Effector memory CD8-positive, alpha-beta T cell (primary cell): Measurements from ENCODE around the gene TMEM145.
A peak's percentile ranks its signal among the peaks of the same experiment; 100 is the strongest.

Experiments
- ATAC-seq: fragments of 150-1000 bp; cut with Tn5 transposase; replicated peaks from 2 replicates; pipeline ENCODE4 v1.10.0; 2021; ENCODE audit warnings: mild to moderate bottlenecking, moderate library complexity
- DNase-seq, 3 experiments: peaks; one replicate each; pipeline ENCODE4 v3.0.0; 2021
- H3K27ac Mint-ChIP-seq, 2 donors: one replicate each; pipeline ENCODE4 v1.8.0; 2022; ENCODE audit warnings: mild to moderate bottlenecking in 2 of 2, mixed read lengths in 2 of 2, moderate library complexity in 2 of 2
- H3K27me3 Mint-ChIP-seq, 2 donors: one replicate each; pipeline ENCODE4 v1.8.0; 2022; ENCODE audit warnings: mixed read lengths in 2 of 2
- H3K36me3 Mint-ChIP-seq: one replicate; pipeline ENCODE4 v1.8.0; 2022; ENCODE audit warnings: mild to moderate bottlenecking, moderate library complexity, mixed read lengths; ENCODE audit not compliant: insufficient read depth
- H3K4me1 Mint-ChIP-seq, 2 donors: one replicate each; pipeline ENCODE4 v1.8.0; 2022; ENCODE audit warnings: low read depth in 2 of 2, mixed read lengths in 2 of 2
- H3K4me3 Mint-ChIP-seq, 2 donors: one replicate each; pipeline ENCODE4 v1.8.0; 2022; ENCODE audit warnings: mild to moderate bottlenecking in 2 of 2, mixed read lengths in 2 of 2, moderate library complexity in 2 of 2
- H3K9me3 Mint-ChIP-seq, 2 donors: one replicate each; pipeline ENCODE4 v1.8.0; 2022; ENCODE audit warnings: mixed read lengths in 2 of 2

Gene TMEM145

GRCh38 chr19:42297039-42297438, 16.1 kb upstream of the TMEM145 start:
- DNase-seq, result no peak

DNA sequence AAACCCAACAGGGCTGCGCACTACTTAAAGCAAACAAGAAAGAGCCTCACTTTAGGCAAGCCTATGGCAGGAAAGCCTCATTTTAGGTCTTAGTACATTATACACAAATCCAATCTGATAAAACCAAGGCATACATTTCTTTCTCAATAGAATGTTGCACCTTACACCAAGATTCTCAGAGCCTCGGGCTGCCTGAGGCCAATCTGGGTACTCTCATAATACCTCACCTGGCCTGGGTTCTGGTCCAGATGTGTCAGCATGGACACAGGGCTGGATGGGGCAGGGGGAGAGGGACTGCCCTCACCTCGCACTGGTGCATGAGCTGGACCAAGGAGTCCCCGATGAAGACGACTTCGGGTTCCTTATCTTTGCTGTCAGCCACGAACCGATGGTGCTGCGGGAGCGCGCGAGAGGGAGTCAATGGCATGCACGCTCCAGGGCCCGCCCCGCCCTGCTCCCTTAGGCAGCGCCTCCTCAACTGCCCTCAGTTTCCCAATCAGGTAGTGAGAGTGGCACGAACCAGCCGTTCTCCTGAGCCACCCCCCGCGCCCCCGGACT, 11.4 kb upstream of the TMEM145 start, which contains the start of gene PRR19:
Gene PRR19, plus strand, starts transcription at position 487 of the 558 bp plus-strand sequence. CDS start 7,453 bp downstream, outside the sequence.
- H3K27me3 Mint-ChIP-seq, result no peaks in the 10 kb centered on the region
- H3K4me3 Mint-ChIP-seq, result peak within 1 kb of the TSS; percentile 90 to 92
- no peaks in the 10 kb centered on the region for H3K9me3 Mint-ChIP-seq
- peak; percentile 6 for ATAC-seq
- peaks cover 11 to 20% of the 10 kb centered on the region in 2 donors for H3K4me1 Mint-ChIP-seq
- H3K27ac Mint-ChIP-seq, result peak within 1 kb of the TSS; percentile 59 to 78
- peaks cover 7% of the 10 kb centered on the region for H3K36me3 Mint-ChIP-seq
- no peak for DNase-seq

More at GRCh38 chr19:42297039-42297438, 16.1 kb upstream of the TMEM145 start:
- Mint-ChIP-seq H3K27ac (peak overlapping the region in 1 of 2 donors; percentile 69), H3K4me3 (no peak overlapping the region), H3K27me3 (no peaks in the 10 kb centered on the region), H3K4me1 (peaks cover 0 to 11% of the 10 kb centered on the region in 2 donors), H3K36me3 (peaks cover 28% of the 10 kb centered on the region), H3K9me3 (no peaks in the 10 kb centered on the region)
- no peak for ATAC-seq

GRCh38 chr19:42303101-42303464, 10.0 kb upstream of the TMEM145 start:
- Mint-ChIP-seq H3K4me1 (peaks cover 11 to 20% of the 10 kb centered on the region in 2 donors), H3K27me3 (no peaks in the 10 kb centered on the region), H3K36me3 (peaks cover 7% of the 10 kb centered on the region), H3K27ac (peak overlapping the region; percentile 59 to 78), H3K4me3 (peak overlapping the region; percentile 90 to 92), H3K9me3 (no peaks in the 10 kb centered on the region)
- ATAC-seq (no peak), DNase-seq (no peak)

- peaks cover 7% of the 10 kb centered on the region for H3K36me3 Mint-ChIP-seq
- no peak for DNase-seq
- H3K27ac Mint-ChIP-seq, result no peak overlapping the region
- H3K9me3 Mint-ChIP-seq, result no peaks in the 10 kb centered on the region
- H3K27me3 Mint-ChIP-seq, result no peaks in the 10 kb centered on the region
- no peak for ATAC-seq
- peak overlapping the region in 1 of 2 donors; percentile 92 for H3K4me3 Mint-ChIP-seq
- H3K4me1 Mint-ChIP-seq, result peaks cover 11 to 20% of the 10 kb centered on the region in 2 donors
These were observed 9.2 kb upstream of the TMEM145 start for GRCh38 chr19:42303876-42304275.

DNA sequence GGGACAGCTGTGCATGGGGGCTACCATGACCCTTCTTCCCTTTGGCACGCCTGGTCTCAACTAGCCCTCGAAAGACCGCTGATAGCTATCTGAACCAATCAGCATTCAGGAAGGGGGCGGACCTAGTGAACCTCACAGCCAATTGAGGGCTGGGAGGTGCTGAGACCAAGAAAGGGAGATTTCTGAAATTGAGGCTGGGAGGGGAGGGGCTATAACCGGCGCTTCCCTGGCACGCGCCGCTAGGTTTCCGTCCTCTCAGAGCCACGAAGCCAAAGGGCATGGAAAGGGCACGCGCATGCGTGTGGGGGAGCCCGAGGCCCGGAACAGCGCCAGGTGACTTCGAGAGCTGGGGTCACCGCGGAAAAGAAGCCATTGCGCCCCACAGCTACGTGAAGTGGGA, 6.5 kb upstream of the TMEM145 start:
- Mint-ChIP-seq H3K27me3 (peaks cover 8 to 12% of the 10 kb centered on the region in 2 donors), H3K36me3 (no peaks in the 10 kb centered on the region), H3K4me1 (peaks cover 11 to 15% of the 10 kb centered on the region in 2 donors), H3K27ac (no peak overlapping the region), H3K4me3 (no peak overlapping the region), H3K9me3 (no peaks in the 10 kb centered on the region)
- no peak for ATAC-seq
- DNase-seq, result no peak

DNA sequence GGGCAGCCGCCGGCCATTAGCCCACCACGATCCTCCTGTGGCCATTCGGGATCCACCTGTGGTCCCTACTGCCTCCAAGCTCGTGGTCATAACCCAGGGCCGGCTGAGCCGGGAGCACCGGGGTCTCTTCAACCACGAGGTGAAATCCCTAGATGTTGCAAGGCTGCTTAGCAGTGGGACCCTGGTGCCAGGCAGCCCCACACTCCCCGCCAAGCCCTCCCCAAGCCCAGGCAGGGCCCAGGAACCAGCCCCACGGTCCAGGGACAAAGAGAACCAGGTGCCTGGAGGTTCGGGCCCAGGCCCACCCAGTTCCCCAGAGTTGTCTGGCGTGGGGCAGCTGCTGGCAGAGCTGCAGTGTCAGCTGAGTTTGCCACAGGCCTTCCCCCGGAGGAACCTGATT, 3.4 kb upstream of the TMEM145 start:
- Mint-ChIP-seq H3K36me3 (no peaks in the 10 kb centered on the region), H3K27ac (no peak overlapping the region), H3K4me3 (no peak overlapping the region), H3K4me1 (peaks cover 12 to 16% of the 10 kb centered on the region in 2 donors), H3K9me3 (no peaks in the 10 kb centered on the region), H3K27me3 (peaks cover 29 to 43% of the 10 kb centered on the region in 2 donors)
- ATAC-seq, result no peak
- DNase-seq, result no peak

GRCh38 chr19:42311657-42312056, 1.5 kb upstream of the TMEM145 start:
- H3K27me3 Mint-ChIP-seq, result peaks cover 36 to 52% of the 10 kb centered on the region in 2 donors
- H3K36me3 Mint-ChIP-seq, result no peaks in the 10 kb centered on the region
- no peak for ATAC-seq
- no peak for DNase-seq
- no peak overlapping the region for H3K4me3 Mint-ChIP-seq
- no peaks in the 10 kb centered on the region for H3K9me3 Mint-ChIP-seq
- peaks cover 16 to 18% of the 10 kb centered on the region in 2 donors for H3K4me1 Mint-ChIP-seq
- H3K27ac Mint-ChIP-seq, result no peak overlapping the region

DNA sequence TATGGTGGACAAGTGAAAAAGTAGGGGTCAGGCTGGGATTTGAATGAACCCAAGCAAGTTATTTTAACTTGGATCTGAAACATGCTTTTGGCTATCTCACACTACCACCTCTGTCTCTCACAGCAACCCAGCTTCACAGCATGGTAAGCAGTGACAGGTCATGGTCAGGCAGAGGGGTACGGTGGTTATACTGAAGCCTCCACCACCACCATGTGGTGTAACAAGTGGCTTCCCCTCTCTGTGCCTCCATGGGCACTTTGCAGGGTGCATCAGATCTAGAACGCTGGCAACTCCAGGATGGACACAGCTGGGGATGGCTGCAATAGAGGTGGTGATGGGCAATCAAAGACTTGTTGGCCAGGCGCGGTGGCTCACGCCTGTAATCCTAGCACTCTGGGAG, 739 bp upstream of the TMEM145 start:
- ATAC-seq, result no peak
- peak overlapping the region; percentile 72 to 76 for H3K4me3 Mint-ChIP-seq
- peaks cover 36 to 52% of the 10 kb centered on the region in 2 donors for H3K27me3 Mint-ChIP-seq
- no peak overlapping the region for H3K27ac Mint-ChIP-seq
- no peaks in the 10 kb centered on the region for H3K36me3 Mint-ChIP-seq
- no peak for DNase-seq
- peaks cover 21 to 23% of the 10 kb centered on the region in 2 donors for H3K4me1 Mint-ChIP-seq
- no peaks in the 10 kb centered on the region for H3K9me3 Mint-ChIP-seq

GRCh38 chr19:42313840-42314755, 989 bp downstream of the TMEM145 start:
- H3K4me3 Mint-ChIP-seq, result peak overlapping the region; percentile 49 to 76
- H3K4me1 Mint-ChIP-seq, result peaks cover 21 to 27% of the 10 kb centered on the region in 2 donors
- H3K36me3 Mint-ChIP-seq, result no peaks in the 10 kb centered on the region
- peaks cover 36 to 52% of the 10 kb centered on the region in 2 donors for H3K27me3 Mint-ChIP-seq
- H3K27ac Mint-ChIP-seq, result peak overlapping the region in 1 of 2 donors; percentile 60
- H3K9me3 Mint-ChIP-seq, result no peaks in the 10 kb centered on the region
- DNase-seq (no peak), ATAC-seq (no peak)

GRCh38 chr19:42315024-42315423, 1.9 kb downstream of the TMEM145 start:
- H3K36me3 Mint-ChIP-seq, result no peaks in the 10 kb centered on the region
- H3K4me1 Mint-ChIP-seq, result peaks cover 21 to 27% of the 10 kb centered on the region in 2 donors
- peaks cover 36 to 52% of the 10 kb centered on the region in 2 donors for H3K27me3 Mint-ChIP-seq
- no peaks in the 10 kb centered on the region for H3K9me3 Mint-ChIP-seq
- no peak overlapping the region for H3K27ac Mint-ChIP-seq
- H3K4me3 Mint-ChIP-seq, result peak overlapping the region in 1 of 2 donors; percentile 23
- DNase-seq (no peak), ATAC-seq (no peak)

GRCh38 chr19:42316223-42317211, 3.4 kb downstream of the TMEM145 start:
- ATAC-seq (peak; percentile 32), DNase-seq (no peak)
- Mint-ChIP-seq H3K27ac (no peak overlapping the region), H3K4me1 (peaks cover 21 to 27% of the 10 kb centered on the region in 2 donors), H3K27me3 (peaks cover 28 to 41% of the 10 kb centered on the region in 2 donors), H3K4me3 (peak overlapping the region; percentile 39 to 40), H3K9me3 (no peaks in the 10 kb centered on the region), H3K36me3 (no peaks in the 10 kb centered on the region)

GRCh38 chr19:42317535-42317934, 4.4 kb downstream of the TMEM145 start:
- peaks cover 16 to 25% of the 10 kb centered on the region in 2 donors for H3K4me1 Mint-ChIP-seq
- no peak for ATAC-seq

DNA sequence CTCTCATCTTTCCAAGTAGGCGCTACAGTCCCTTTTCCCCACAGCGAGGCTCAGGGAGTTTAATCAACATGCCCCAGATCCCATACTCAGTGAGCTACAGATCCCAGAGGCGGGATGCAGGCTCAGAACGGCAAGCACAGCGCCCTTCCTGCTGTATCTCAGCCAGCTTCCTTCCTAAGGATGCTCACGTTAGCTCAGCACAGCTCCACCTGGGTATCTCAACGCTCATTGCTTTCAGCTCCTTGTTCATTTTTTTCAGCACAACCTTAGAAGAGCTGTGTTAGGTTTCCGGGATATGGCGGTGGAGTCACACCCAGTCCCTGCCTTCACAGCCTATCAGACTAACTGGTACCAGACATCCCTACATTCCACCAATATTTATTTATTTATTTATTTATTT, 9.2 kb downstream of the TMEM145 start:
- DNase-seq, result no peak
- Mint-ChIP-seq H3K9me3 (no peaks in the 10 kb centered on the region), H3K27ac (no peak overlapping the region), H3K4me1 (peaks cover 10 to 20% of the 10 kb centered on the region in 2 donors), H3K4me3 (no peak overlapping the region), H3K36me3 (peaks cover 4% of the 10 kb centered on the region), H3K27me3 (peaks cover 6 to 20% of the 10 kb centered on the region in 2 donors)
- no peak for ATAC-seq

More at GRCh38 chr19:42317535-42317934, 4.4 kb downstream of the TMEM145 start:
- no peak for DNase-seq
- Mint-ChIP-seq H3K27me3 (peaks cover 20 to 37% of the 10 kb centered on the region in 2 donors), H3K9me3 (no peaks in the 10 kb centered on the region), H3K4me3 (no peak overlapping the region), H3K36me3 (no peaks in the 10 kb centered on the region), H3K27ac (no peak overlapping the region)
